IMR-90 (cell line): Measurements from ENCODE around the gene RBFOX1. TPM values are rescaled to one million over a fixed set of nuclear protein-coding genes. Genes with fewer than 3 reads are reported as not detected.

ENCODE experiments used
- ATAC-seq: fragments of 200-7000 bp; cut with Tn5 transposase; 2 replicates; pipeline ENCODE4 v1.9.1; 2020; ENCODE audit warnings: low read depth, mild to moderate bottlenecking, moderate library complexity
- BruUV-seq: library from RNA; stranded (reverse); fragments of 400-500 nt; replicated peaks from 2 replicates; lab custom pipeline; 2021; lab: Mats Ljungman, UMichigan
- CTCF ChIA-PET: fragments of 300-600 bp; formaldehyde crosslinking; extraction: SDS; loops from one replicate; lab custom pipeline; 2021; ENCODE audit warnings: antibody characterized with exemption; lab: Yijun Ruan, JAX
- POLR2A ChIA-PET: fragments of 300-600 bp; sonication (Branson Sonifier 250); formaldehyde crosslinking; loops from one replicate; lab custom pipeline; 2022; ENCODE audit warnings: antibody characterized with exemption; ENCODE audit not compliant: unreplicated experiment; lab: Charles Lee
- DNase-seq: peaks from one replicate; pipeline ENCODE4 v3.0.0; 2013
- H2AFZ ChIP-seq: replicated peaks from 2 replicates; pipeline ENCODE3; 2013; ENCODE audit warnings: low read length, mild to moderate bottlenecking; ENCODE audit not compliant: poor library complexity
- H2AK5ac ChIP-seq: 2 replicates; pipeline ENCODE4 v1.6.1; 2013; ENCODE audit warnings: low read depth, low read length, inconsistent platforms
- H2AK9ac ChIP-seq: replicated peaks from 2 replicates; pipeline ENCODE3; 2013; ENCODE audit warnings: mild to moderate bottlenecking, low read depth, low read length, moderate library complexity; ENCODE audit not compliant: poor library complexity
- H2BK120ac ChIP-seq: 2 replicates; pipeline ENCODE4 v1.6.1; 2013; ENCODE audit warnings: low read depth, low read length, inconsistent platforms
- H2BK15ac ChIP-seq: 3 replicates; pipeline ENCODE4 v1.6.1; 2013; ENCODE audit warnings: low read depth, low read length, inconsistent platforms
- H2BK20ac ChIP-seq: 2 replicates; pipeline ENCODE4 v1.6.1; 2013; ENCODE audit warnings: low read depth, mild to moderate bottlenecking, inconsistent platforms, low read length, moderate library complexity
- H2BK5ac ChIP-seq: 2 replicates; pipeline ENCODE4 v1.6.1; 2013; ENCODE audit warnings: mild to moderate bottlenecking, low read depth, low read length, inconsistent platforms; ENCODE audit not compliant: poor library complexity, severe bottlenecking
- H3K14ac ChIP-seq: replicated peaks from 2 replicates; pipeline ENCODE4 v1.6.1; 2013; ENCODE audit warnings: low read depth, low read length, inconsistent platforms
- H3K18ac ChIP-seq: 2 replicates; pipeline ENCODE4 v1.6.1; 2013; ENCODE audit warnings: low read depth, low read length, control low read depth
- H3K23ac ChIP-seq: 2 replicates; pipeline ENCODE4 v1.6.1; 2013; ENCODE audit warnings: low read depth, low read length, inconsistent platforms
- H3K27ac ChIP-seq: 2 replicates; pipeline ENCODE4 v1.5.1; 2013; ENCODE audit warnings: mild to moderate bottlenecking, control low read depth, low read length; ENCODE audit not compliant: insufficient read depth
- H3K27me3 ChIP-seq: 2 replicates; pipeline ENCODE4 v1.6.1; 2013; ENCODE audit warnings: low read length; ENCODE audit not compliant: control insufficient read depth, insufficient read depth
- H3K36me3 ChIP-seq: 2 replicates; pipeline ENCODE4 v1.6.1; 2013; ENCODE audit warnings: low read length, mixed read lengths; ENCODE audit not compliant: control insufficient read depth, insufficient read depth
- H3K4ac ChIP-seq: 2 replicates; pipeline ENCODE4 v1.6.1; 2013; ENCODE audit warnings: low read depth, low read length, inconsistent platforms
- H3K4me1 ChIP-seq: 2 replicates; pipeline ENCODE4 v1.6.1; 2013; ENCODE audit warnings: low read length, mixed read lengths; ENCODE audit not compliant: control insufficient read depth, insufficient read depth
- H3K4me2 ChIP-seq: 2 replicates; pipeline ENCODE4 v1.6.1; 2013; ENCODE audit warnings: low read depth, mild to moderate bottlenecking, control low read depth, low read length, moderate library complexity
- H3K4me3 ChIP-seq: 2 replicates; pipeline ENCODE4 v1.5.1; 2013; ENCODE audit warnings: low read depth, mild to moderate bottlenecking, control low read depth, low read length, moderate library complexity; ENCODE audit not compliant: insufficient read depth
- H3K56ac ChIP-seq: 2 replicates; pipeline ENCODE4 v1.6.1; 2013; ENCODE audit warnings: low read length, inconsistent platforms; ENCODE audit not compliant: insufficient read depth; ENCODE audit errors: extremely low read depth
- H3K79me1 ChIP-seq, 2 experiments: 2 replicates each; pipeline ENCODE4 v1.6.1; 2013; ENCODE audit warnings: low read length in 2 of 2, inconsistent platforms in 1 of 2, low read depth in 1 of 2
- H3K9ac ChIP-seq: 2 replicates; pipeline ENCODE4 v1.6.1; 2013; ENCODE audit warnings: low read depth, low read length, control low read depth
- H3K9me1 ChIP-seq: 2 replicates; pipeline ENCODE4 v1.6.1; 2013; ENCODE audit warnings: low read length, inconsistent platforms; ENCODE audit not compliant: insufficient read depth
- H3K9me3 ChIP-seq: 2 replicates; pipeline ENCODE4 v1.6.1; 2013; ENCODE audit warnings: low read length; ENCODE audit not compliant: control insufficient read depth, insufficient read depth
- H4K20me1 ChIP-seq: 2 replicates; pipeline ENCODE4 v1.6.1; 2013; ENCODE audit warnings: low read length, inconsistent platforms; ENCODE audit not compliant: insufficient read depth
- H4K5ac ChIP-seq: 2 replicates; pipeline ENCODE4 v1.6.1; 2013; ENCODE audit warnings: mild to moderate bottlenecking, low read depth, low read length, control low read depth
- H4K8ac ChIP-seq, 2 experiments: 2 replicates each; pipeline ENCODE4 v1.6.1; 2013; ENCODE audit warnings: low read depth in 2 of 2, low read length in 2 of 2, control low read depth in 1 of 2, inconsistent platforms in 1 of 2
- H4K91ac ChIP-seq: 2 replicates; pipeline ENCODE4 v1.6.1; 2013; ENCODE audit warnings: low read depth, low read length, inconsistent platforms; ENCODE audit not compliant: insufficient read depth
- BHLHE40 ChIP-seq: fragments of 150-350 bp; IDR thresholded peaks from 2 replicates; pipeline ENCODE4 v1.6.1; 2016; ENCODE audit warnings: mild to moderate bottlenecking, low read depth, low read length
- CEBPB ChIP-seq: IDR thresholded peaks from 2 replicates; pipeline ENCODE4 v1.6.1; 2012; ENCODE audit warnings: low read depth, low read length, improper control_type of control experiment
- FOS ChIP-seq: fragments of 150-350 bp; IDR thresholded peaks from 2 replicates; pipeline ENCODE4 v1.6.1; 2016; ENCODE audit warnings: low read depth, low read length
- MAFK ChIP-seq: IDR thresholded peaks from 2 replicates; pipeline ENCODE4 v1.6.1; 2012; ENCODE audit warnings: low read depth, low read length, improper control_type of control experiment
- MAZ ChIP-seq: IDR thresholded peaks from 2 replicates; pipeline ENCODE4 v1.6.1; 2012; ENCODE audit warnings: low read depth, mild to moderate bottlenecking, low read length, improper control_type of control experiment, moderate library complexity, borderline replicate concordance
- MXI1 ChIP-seq: IDR thresholded peaks from 2 replicates; pipeline ENCODE4 v1.6.1; 2012; ENCODE audit warnings: low read depth, mild to moderate bottlenecking, low read length, moderate library complexity, borderline replicate concordance
- POLR2A ChIP-seq: IDR thresholded peaks from 2 replicates; pipeline ENCODE4 v1.6.1; 2012; ENCODE audit warnings: mild to moderate bottlenecking, low read depth, low read length
- RAD21 ChIP-seq: IDR thresholded peaks from 2 replicates; pipeline ENCODE4 v1.6.1; 2012; ENCODE audit warnings: low read length, improper control_type of control experiment
- RCOR1 ChIP-seq: IDR thresholded peaks from 2 replicates; pipeline ENCODE4 v1.6.1; 2012; ENCODE audit warnings: mild to moderate bottlenecking, low read length, improper control_type of control experiment; ENCODE audit not compliant: insufficient replicate concordance
- RFX5 ChIP-seq: IDR thresholded peaks from 2 replicates; pipeline ENCODE4 v1.8.0; 2012; ENCODE audit warnings: low read depth, mild to moderate bottlenecking, low read length, moderate library complexity
- SMC3 ChIP-seq: fragments of 150-350 bp; IDR thresholded peaks from 2 replicates; pipeline ENCODE4 v1.6.1; 2016; ENCODE audit warnings: low read depth, mild to moderate bottlenecking, antibody characterized with exemption, low read length, moderate library complexity
- whole genome bisulfite sequencing, 2 experiments: methylation state at CpG; one replicate each; pipeline versions ENCODE4 v1.1.5 to v1.1.7; 2013; ENCODE audit warnings: missing lambda C conversion rate in 2 of 2; ENCODE audit not compliant: insufficient read length in 1 of 2; ENCODE audit errors: extremely low coverage in 2 of 2; 5-methylcytosine and 5-hydroxymethylcytosine counted together
- dilution Hi-C: fragments of 300-500 bp; cut with HindIII; formaldehyde crosslinking; loops from one replicate; pipeline ENCODE4 v1.14.3; 2018; ENCODE audit warnings: low sequenced_read_pairs; ENCODE audit not compliant: unreplicated experiment
- in situ Hi-C: fragments of 300-500 bp; cut with MboI; formaldehyde crosslinking; loops from 3 replicates; pipeline ENCODE4 v1.14.3; 2019; ENCODE audit warnings: low sequenced_read_pairs, inconsistent platforms, mixed read lengths
- intact Hi-C: fragments of 100-400 bp; cut with micrococcal nuclease; formaldehyde crosslinking; loops from 2 replicates; pipeline ENCODE4 v1.10.0; 2022
- polyA plus RNA-seq, 3 experiments: library from polyadenylated mRNA; depleted of rRNA; stranded (reverse); fragments of >200 nt; gene quantifications; 2 replicates each; pipeline ENCODE4 v1.2.3, GENCODE V29; 2012; ENCODE audit warnings: low replicate concordance in 1 of 3
- total RNA-seq: library from RNA; depleted of rRNA; stranded (reverse); fragments of >200 nt; gene quantifications from 2 replicates; pipeline ENCODE4 v1.2.3, GENCODE V29; 2012
- TF ChIP-seq, protein P1 (sequence below): fragments of 150-350 bp; IDR thresholded peaks from 2 replicates; pipeline ENCODE4 v1.6.1; 2016; ENCODE audit warnings: low read depth, mild to moderate bottlenecking, low read length, moderate library complexity, borderline replicate concordance

The RBFOX1 gene
- total and polyA plus RNA-seq, 2 of the 4 experiments (the other 2 are of a cell fraction): not detected

DNA sequence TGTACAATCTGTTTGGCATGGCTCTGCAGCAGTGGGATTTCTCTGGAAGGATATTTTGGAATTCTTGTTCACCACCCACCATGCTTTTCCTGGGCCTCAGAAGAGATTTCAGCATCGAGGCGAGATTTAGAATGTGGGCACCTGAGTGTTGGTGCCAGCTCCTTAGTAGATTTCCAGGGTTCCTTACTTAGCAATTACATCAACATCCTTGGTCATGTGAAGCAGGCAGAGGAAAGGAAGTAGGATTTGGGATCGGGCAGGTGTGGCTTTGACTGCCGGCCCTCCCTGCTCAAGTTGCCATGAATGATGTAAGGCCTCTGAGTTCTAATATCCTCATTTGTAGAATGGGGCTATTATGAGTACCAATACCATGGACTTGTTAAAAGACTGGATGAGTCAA, 13.1 kb upstream of the RBFOX1 start:
- no peak overlapping the region for H3K27ac ChIP-seq
- no peaks in the 10 kb centered on the region for H3K9me1 ChIP-seq
- WGBS, 2 experiments: no CpG with 5 or more reads among the region's 4 CpGs
- POLR2A ChIA-PET: no interaction called here
- no peak for TF ChIP-seq CEBPB
- TF ChIP-seq, protein P1, sequence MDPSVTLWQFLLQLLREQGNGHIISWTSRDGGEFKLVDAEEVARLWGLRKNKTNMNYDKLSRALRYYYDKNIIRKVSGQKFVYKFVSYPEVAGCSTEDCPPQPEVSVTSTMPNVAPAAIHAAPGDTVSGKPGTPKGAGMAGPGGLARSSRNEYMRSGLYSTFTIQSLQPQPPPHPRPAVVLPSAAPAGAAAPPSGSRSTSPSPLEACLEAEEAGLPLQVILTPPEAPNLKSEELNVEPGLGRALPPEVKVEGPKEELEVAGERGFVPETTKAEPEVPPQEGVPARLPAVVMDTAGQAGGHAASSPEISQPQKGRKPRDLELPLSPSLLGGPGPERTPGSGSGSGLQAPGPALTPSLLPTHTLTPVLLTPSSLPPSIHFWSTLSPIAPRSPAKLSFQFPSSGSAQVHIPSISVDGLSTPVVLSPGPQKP: no peak
- TF ChIP-seq SMC3: no peak
- TF ChIP-seq MXI1: no peak
- TF ChIP-seq POLR2A: no peak
- no peak for TF ChIP-seq FOS
- no peak for TF ChIP-seq RFX5
- TF ChIP-seq RAD21: no peak
- no peak for TF ChIP-seq RCOR1
- no peak for TF ChIP-seq MAZ
- TF ChIP-seq BHLHE40: no peak
- no peak for TF ChIP-seq MAFK
- H3K9ac ChIP-seq: no peak overlapping the region
- H2BK20ac ChIP-seq: no peak overlapping the region
- no peak overlapping the region for H3K4me2 ChIP-seq
- no peaks in the 10 kb centered on the region for H3K4me1 ChIP-seq
- no peak for ATAC-seq
- no peak overlapping the region for H3K14ac ChIP-seq
- no peak overlapping the region for H2AK5ac ChIP-seq
- intact Hi-C loops (no loop called here), dilution Hi-C loops (no loop called here), in situ Hi-C loops (no loop called here)
- no peaks in the 10 kb centered on the region for H3K27me3 ChIP-seq
- CTCF ChIA-PET: no interaction called here
- no peak overlapping the region for H4K5ac ChIP-seq
- H4K8ac ChIP-seq: no peak overlapping the region
- no peak overlapping the region for H2AK9ac ChIP-seq
- no peak overlapping the region for H2AFZ ChIP-seq
- H2BK5ac ChIP-seq: no peak overlapping the region
- no peak overlapping the region for H2BK15ac ChIP-seq
- H3K18ac ChIP-seq: no peak overlapping the region
- H3K4me3 ChIP-seq: no peak overlapping the region
- no peak overlapping the region for H2BK120ac ChIP-seq
- no peak overlapping the region for H3K23ac ChIP-seq
- BruUV-seq: no TSS peak
- no peak for DNase-seq
- no peak overlapping the region for H3K4ac ChIP-seq
- peaks cover 21% of the 10 kb centered on the region for H3K9me3 ChIP-seq
- H4K20me1 ChIP-seq: no peaks in the 10 kb centered on the region
- H3K36me3 ChIP-seq: no peaks in the 10 kb centered on the region
- H3K56ac ChIP-seq: no peak overlapping the region
- no peaks in the 10 kb centered on the region for H3K79me1 ChIP-seq
- H4K91ac ChIP-seq: no peak overlapping the region
